LHCN-M2 (cell line): Measurements from ENCODE around the gene VPS45. TPM values are rescaled to one million over a fixed set of nuclear protein-coding genes. Genes with fewer than 3 reads are reported as not detected.
"Not testable (repeated sequence)": the region's sequence is repeated elsewhere in the genome, so short reads cannot be mapped to it uniquely, and the experiment has no call there.

Experiments
- DNase-seq: peaks from one replicate; pipeline ENCODE4 v3.0.0-alpha.2; 2012; ENCODE audit warnings: low read depth
- polyA plus RNA-seq: library from polyadenylated mRNA; unstranded; fragments of >200 nt; gene quantifications from one replicate; pipeline ENCODE4 v1.2.1, GENCODE V29; 2012; ENCODE audit warnings: missing spikeins
- total RNA-seq: library from RNA; depleted of rRNA; stranded (reverse); fragments of >200 nt; gene quantifications from 2 replicates; pipeline ENCODE4 v1.2.3, GENCODE V29; 2014; rRNA removed

Gene VPS45
- 39.8 and 41.4 TPM in 2 replicates for total RNA-seq
- polyA plus RNA-seq = 26.1 TPM

DNA sequence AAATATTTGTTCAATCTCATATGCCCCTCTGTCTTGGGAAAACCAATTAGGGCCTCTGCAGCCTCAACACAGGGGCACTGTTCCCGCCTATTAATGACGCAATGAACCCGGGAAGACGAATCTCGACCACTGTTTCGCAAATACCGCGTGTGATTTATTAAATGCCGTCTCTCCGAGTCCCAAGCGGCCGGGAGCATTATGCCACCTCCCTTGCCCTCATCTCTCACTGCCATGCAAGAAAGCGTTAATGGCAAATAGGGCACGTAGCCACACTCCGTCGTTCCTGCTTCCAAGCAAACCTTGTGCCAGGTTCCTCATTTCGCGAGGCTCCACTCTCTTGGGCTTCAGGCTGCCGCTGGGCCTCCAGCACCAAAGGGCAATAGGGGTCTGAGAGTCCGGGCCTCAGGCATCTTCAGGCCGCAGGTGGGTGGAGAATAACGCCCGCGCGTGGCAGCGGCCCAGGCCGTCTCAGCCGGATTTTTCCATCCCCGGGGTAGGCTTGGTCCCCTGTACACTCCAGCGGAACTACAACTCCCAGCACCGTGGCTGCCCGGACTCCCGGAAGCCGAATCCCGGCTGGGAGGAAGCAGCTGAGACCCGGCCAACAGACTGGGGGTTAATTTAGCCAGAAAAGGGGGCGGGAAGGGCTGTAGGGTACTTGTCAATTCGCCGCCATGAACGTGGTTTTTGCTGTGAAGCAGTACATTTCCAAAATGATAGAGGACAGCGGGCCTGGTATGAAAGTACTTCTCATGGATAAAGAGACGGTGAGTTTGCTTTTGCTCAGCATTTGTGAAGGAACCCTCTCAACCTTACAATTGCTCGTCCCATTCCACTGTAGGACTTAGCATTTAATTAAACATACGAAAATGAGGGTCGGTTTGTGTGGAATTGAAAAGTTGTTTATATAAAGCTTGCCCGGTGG, at the start of gene VPS45:
TSS of gene VPS45 (plus strand) at position 593 of the 925 bp plus-strand sequence. CDS start at position 675, 82 bp downstream.
- DNase-seq = peak; percentile 89

DNA sequence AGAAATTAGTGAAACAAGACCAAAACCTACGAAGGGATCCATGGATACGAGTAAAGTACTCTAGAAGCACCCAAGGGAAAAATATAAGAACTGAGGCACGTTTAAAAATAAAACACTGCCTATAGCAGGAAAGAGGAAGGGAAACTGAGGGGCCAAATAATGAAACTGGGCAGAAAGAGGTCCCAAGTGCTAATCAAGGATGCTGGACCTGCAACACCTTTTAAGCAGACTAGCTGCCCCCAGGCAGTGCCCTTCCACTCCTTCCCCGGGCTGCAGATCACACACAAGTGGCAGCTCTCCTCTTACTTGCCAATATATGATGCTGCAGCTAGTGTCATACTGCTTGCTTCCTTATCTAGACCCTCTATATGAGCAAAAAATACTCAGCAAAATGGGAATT, 49.4 kb upstream of the VPS45 start:
- no peak for DNase-seq

GRCh38 chr1:150020711-150021110, 46.9 kb upstream of the VPS45 start:
- no peak for DNase-seq

- DNase-seq = peak; percentile 32
Observed at GRCh38 chr1:150021191-150021694, 46.3 kb upstream of the VPS45 start.

DNA sequence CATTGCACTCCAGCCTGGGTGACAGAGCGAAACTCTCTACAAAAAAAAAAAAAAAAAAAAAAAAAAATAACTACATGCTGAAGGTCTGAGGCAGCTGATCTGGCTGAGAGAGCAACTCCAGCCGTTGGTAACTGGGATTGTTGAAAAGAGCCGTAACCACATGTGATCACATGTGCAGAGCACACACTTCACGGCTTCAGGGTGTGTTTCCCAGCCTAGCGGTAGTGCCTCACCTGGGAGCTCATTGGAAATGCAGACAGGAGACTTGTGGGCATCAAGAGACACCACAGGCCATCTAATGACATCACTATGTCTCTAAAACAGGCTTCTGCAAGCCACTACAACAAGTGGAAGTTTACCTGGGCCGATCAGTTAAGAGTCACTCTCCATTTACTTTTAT, 45.2 kb upstream of the VPS45 start:
- no peak for DNase-seq

DNA sequence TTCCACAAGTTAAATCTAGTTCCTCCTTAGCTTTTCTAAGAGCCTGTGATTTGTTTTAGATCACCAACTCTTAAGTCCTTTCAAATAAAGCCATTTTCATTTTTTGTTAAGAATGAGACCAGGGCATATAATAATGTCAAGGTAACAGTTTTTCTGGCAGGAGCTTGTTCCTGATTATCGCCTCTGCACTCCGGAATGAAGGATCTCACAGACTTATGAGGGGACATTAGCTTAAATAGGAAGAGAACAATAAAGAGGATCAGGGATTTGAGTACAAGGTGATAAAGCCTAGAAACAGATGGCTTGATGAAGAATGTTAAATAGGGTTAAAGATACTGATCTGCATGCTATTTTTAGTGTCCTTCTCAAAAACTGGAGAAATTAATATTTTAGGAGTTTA, 43.4 kb upstream of the VPS45 start:
- DNase-seq = no peak

GRCh38 chr1:150028322-150028721, 39.3 kb upstream of the VPS45 start:
- DNase-seq = no peak

- no peak for DNase-seq
Observed at GRCh38 chr1:150034336-150034735, 33.2 kb upstream of the VPS45 start.

DNA sequence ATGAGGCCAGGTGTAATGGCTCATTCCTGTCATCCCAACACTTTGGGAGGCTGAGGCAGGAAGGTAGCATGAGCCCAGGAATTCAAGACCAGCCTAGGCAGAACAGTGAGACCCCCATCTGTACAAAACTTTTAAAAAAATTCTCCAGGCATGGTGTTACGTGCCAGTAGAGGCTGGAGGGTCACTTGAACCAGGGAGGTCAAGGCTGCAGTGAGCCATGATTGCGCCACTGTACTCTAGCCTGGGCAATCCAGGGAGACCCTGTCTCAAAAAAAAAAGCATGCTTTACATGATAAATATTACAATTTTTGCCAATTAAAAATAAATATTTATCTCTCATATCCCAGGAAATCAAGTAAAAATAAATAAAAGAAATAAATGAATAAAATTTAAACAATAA, 17.6 kb upstream of the VPS45 start:
- no peak for DNase-seq

- DNase-seq = no peak
Observed at GRCh38 chr1:150051089-150051373, 16.5 kb upstream of the VPS45 start.

DNA sequence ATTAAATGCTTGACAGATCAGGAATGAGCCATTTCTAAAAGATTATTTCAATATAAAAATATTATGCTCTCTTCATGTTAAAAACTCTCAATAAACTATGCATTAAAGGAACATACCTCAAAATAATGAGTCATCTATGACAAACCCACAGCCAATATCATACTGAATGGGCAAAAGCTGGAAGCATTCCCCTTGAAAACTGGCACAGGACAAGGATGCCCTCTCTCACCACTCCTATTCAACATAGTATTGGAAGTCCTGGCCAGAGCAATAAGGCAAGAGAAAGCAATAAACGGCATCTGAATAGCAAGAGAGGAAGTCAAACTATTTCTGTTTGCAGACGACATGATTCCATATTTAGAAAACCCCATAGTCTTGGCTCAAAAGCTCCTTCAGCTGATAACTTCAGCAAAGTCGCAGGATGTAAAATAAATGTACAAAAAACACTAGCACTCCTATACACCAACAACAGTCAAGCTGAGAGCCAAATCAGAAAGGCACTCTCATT, 15.6 kb upstream of the VPS45 start:
- not testable (repeated sequence) for DNase-seq

- DNase-seq = no peak
Observed at GRCh38 chr1:150053926-150054325, 13.7 kb upstream of the VPS45 start.

- not testable (repeated sequence) for DNase-seq
Observed at GRCh38 chr1:150055507-150055906, 12.1 kb upstream of the VPS45 start.

DNA sequence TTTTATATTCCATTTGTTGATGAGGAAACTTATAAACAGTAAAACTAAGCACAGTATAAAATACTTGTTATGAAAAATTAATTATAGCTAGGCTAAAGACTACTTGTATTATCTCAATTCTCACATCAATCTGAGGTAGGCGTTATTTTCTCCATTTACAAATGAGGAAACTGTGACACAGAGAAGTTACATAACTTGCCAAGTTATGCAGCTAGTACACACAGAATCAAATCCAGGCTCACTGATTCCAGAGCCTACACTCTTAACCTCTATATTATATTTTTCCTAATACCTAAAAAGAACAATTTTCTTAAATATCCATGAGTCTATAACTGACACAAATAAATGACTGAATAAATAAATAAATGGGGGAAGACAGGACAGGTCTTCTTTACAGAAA, 11.2 kb upstream of the VPS45 start:
- DNase-seq = no peak

DNA sequence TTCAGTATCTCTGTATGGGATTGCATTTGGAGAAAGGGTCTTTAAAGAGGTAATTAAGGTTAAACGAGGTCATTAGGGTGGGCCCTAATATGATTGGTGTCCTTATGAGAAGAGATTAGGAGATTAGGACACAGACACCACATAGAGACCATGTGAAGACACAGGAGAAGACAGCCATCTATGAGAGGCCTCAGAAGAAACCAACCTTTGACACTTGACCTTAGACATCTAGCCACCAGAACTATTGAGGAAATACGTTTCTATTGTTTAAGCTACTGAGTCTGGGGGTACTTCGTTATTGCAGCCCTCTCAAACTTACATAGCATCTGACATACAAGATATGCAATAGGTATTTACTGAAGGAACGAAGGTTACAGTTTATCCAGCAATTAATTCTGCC, 7.3 kb upstream of the VPS45 start:
- DNase-seq = no peak

- DNase-seq = peak; percentile 55
Observed at GRCh38 chr1:150061632-150062101, 5.9 kb upstream of the VPS45 start.

DNA sequence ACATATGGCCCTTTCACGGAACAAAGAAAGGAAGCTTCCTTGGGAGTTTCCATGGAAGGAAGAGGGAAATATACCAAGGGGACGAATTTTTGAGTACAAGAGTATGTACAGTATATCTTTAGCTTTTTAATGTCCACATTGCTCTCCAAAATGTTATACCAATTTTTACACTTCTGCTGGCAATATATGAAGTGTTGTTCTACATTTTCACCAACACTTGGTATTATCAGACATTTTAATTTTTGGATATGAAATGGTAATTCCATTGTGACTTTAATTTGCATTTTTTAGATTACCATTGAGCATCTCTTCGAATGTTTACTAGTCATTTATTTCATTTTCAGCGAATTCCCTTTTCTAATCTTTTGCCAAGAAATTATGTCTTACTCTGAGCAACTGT, 5.5 kb upstream of the VPS45 start:
- no peak for DNase-seq

DNA sequence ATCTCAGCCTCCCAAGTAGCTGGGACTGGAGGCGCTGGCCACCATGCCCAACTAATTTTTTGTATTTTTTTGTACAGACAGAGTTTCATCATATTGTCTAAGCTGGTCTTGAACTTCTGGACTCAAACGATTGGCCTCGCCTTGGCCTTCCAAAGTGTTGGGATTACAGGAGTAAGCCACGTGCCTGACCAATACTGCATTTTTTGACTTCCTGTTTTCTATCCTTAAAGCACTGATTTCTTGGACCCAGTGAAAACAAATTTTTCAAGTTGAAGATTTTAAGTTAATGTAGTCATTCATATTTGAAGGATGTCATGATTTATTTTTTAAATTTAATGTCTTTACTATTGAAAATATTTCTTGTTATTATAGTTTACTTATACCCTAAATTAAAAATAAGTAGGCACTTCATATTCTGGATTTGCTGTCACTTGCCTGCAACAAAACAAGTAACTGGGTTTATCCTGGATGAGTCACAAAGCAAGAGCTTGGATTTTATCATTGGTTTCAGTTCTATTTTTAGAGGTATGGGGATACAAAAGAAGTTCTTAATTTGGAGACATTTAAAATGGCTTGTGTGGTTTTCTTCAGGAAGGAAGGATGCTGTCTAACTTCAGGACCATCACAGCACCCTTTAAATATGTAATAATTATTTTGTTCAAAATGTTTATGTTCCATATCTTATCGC, 2.2 kb upstream of the VPS45 start:
- DNase-seq = peak; percentile 70

- no peak for DNase-seq
Observed at GRCh38 chr1:150066328-150066727, 1.2 kb upstream of the VPS45 start.

DNA sequence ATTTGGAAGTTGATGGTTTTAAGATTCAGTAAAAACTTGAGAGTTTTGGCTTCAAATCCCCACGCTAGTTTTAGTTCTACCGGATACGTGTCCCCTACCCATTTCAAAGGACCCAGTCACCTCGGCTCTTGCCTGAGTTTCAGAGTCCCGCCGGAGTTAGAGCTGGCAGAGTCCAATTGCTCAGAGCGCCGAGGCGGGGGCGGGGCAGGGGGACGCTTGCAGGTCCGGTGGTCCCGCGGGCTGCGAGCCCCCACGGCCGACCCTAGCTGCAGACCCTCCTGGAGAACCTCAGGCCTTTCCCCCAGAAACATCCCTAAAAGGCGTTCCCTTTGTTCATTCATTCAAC, 765 bp upstream of the VPS45 start:
- DNase-seq = no peak

- DNase-seq = no peak
Observed at GRCh38 chr1:150068109-150068435, 496 bp downstream of the VPS45 start.

DNA sequence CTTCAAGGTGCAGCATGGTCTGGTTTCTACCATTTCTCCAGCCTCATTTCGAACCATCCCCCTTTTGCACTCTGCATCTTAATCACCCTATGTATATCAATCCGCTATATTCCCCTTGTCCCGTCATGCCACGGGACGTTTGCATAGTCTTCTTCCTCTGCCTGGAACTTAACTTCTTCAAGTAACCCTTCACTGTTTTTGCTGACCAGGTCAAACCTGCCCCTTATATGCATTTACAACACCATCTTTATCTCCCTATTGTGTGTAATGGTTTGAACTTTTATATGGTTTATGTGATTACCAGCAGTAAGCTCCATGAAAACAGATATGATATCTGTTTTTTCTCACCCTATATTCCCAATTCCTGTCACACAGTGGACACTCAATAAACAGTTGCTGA, 2.3 kb downstream of the VPS45 start:
- DNase-seq = no peak

DNA sequence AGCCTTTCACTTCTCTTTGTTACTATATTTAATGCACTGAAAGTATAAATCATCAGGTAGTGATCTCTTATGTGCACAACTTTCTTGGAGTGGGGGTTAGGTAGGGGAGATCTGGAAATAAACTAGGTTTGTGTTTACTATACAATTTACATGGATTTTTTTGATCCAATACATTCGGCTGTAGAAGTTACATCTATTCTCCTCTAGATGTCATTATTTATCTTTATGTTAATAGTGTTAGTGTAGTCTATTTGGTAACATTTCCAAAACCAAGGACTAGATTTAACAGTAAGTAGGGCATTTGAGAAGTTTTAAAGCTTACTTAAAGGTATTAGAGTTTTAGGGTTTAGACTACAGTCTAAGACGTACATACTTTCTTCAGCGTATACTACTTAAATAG, 5.4 kb downstream of the VPS45 start:
- peak; percentile 23 for DNase-seq
